ENCODE measurements around the gene MIOX.
A peak's percentile ranks its signal among the peaks of the same experiment; 100 is the strongest.
"Not testable (repeated sequence)": the region's sequence is repeated elsewhere in the genome, so short reads cannot be mapped to it uniquely, and the experiment has no call there.

The MIOX gene

DNA sequence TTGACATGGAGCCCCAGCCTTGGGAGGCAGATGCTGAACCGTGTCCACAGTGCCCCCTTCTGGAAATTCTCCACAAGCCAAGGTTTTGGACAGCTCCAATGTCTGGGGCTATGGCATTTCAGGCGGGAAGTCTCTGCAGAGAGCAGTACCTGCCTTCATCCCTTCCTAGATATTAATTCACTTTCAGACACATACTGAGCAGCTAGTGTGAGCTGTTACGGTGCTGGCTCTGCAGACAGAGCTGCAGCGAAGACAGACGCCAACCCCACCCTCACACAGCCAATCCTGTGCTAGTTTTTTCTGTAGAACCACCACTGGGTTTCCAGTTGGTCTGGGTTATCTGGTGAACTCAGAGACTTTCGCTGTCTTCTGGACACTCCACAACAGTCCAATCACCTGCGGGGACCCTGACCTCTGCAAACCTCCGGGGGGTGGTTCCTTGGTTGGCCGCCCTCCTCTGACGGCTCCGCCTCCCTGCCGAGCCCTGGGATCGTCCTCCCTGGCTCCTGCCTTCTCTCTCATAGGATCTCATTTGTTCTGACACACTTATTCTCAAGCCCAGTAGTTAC is 11.7 kb downstream of the MIOX start:
- peak; percentile 80 for DNase-seq

DNA sequence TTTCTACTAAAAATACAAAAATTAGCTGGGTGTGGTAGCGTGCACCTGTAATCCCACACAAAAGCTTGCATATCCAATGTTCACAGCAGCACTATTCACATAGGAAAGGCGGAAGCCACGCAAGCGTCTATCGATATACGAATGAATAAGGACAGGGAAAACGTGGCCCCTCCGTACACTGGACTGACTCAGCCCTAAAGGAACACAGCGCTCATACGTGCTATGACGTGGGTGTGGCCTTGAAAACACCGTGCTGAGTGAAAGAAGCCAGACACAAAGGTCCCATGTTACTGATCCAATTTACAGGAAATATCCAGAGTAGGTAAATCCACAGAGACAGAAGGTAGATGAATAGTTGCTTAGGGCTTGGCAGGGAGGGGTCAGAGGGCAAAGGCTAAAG is 13.8 kb downstream of the MIOX start:
- DNase-seq = no peak

DNA sequence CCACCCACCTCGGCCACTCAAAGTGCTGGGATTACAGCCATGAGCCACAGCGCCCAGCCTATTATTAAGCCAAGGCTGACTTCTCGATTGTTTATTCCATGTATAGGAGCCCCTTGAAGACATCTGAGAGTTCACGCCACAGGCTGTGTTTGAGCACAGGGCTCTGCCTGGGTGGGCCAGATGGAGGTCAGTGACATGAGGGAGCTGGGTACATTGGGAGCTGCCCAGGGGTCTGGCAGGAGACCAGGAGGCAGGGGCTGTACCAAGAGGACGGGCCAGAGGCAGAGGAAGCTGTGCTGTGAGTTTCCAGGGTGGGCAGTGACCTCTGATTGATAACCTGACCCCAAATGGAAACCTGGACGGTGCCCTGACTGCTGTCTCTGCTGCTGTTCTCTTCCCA is 15.4 kb downstream of the MIOX start:
- DNase-seq = no peak

DNA sequence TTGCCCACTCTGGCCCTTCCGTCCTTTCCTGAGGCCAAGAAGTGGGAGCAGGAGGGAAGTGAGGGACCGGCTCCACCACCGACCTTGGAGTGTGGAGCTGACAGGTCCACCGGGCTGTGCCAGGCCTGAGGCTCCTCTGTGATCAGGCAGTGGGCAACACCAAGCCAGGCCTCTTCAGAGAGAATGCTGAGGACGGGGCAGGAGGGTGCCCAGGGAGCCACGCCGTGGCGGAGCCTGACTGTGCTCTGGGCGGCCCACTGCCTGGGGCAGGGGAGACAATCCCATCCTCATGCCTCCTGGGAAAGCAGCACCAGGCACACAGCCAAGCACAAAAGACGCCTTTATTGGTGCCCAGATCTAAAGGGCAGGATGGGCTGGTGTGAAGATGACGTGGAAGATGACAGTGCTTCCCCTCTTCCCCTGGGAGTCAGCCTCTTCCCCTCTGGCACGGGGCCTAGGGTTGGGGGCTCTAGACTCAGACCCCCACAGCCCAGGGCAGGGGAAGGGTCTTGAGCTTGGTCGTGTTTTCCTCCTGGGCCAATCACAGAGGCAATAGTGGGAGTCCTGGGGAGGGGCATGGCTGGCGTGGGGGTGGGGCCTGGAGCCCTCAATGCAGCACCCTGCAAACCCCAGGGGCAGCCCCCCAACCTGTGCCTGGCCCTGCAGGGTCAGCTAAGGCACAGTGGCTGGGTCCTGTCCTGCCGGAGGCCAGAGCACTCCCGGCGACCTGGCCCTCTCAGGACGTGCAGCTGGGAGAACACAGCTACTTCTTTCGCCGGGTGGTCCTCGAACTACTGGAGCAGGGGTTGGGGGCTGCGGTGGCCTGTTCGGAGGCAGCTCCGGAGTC is 16.2 kb downstream of the MIOX start:
- DNase-seq = no peak

DNA sequence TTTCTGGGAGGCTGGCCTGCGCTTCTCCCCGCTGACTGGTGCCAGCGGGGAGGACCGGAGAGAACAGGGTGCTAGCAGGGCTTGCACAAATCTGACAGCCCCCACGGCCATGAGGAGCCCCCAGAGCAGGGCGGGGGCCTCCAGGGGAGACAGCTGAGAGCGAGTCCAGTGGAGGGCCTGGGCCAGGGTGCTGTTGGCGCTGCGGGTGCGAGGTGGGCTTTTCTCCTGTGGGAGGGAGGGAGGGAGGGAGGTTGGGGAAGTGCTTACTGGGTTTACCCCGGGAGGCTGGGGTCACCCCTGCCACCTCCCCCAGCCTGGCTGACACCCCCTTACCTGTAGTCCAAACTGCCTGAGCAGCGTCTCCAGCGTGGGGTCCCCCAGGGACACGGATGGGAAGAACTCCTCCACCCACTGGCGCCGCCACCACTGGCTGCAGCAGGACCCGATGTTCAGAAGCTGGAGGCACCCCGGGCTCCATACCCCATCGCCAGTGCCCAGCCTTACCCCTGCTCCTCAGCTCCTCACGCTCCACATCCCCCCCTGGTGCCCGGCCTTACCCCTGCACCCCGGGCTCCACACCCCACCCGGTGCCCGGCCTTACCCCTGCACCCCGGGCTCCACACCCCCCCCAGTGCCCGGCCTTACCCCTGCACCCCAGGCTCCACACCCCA is 17.0 kb downstream of the MIOX start:
- DNase-seq = no peak

DNA sequence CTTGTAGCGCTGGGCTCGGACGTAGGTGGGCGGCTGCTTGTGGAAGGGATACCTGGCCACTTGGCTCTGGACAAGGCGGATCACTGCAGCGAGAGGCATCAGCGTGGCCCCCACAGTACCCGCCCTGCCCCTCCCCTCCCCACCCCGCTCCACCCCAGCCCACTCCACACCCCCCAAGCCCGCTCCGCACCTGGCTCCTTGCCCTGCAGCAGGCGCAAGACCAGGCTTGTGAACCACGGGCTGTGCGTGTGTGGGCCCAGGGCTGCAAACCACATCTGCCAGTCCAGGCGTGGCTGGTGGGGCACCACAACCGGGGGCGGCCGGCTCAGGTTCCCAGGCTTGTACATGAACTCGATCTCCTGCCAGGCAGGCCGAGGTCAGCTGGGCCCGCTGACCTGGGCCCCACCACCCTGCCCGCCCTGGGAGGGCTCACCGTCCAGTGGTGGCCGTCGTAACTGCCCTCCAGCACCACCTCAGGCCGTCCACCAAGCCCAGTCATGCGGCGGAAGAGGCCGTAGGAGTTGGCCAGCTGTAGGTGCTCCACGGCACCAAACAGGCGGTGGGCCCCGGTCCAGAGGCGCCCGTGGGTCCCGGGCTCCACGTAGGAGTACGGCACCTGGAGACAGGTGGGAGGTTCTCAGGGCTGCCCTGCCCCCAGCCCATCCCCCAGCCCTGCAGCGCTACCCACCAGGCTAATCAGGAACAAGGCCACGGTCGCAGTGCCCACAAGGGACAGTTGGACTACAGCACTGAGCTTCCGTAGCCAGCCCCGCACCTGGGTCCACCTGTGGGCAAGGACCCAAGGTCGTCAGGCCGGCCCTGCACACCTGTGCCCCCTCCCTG is 17.9 kb downstream of the MIOX start:
- no peak for DNase-seq

DNA sequence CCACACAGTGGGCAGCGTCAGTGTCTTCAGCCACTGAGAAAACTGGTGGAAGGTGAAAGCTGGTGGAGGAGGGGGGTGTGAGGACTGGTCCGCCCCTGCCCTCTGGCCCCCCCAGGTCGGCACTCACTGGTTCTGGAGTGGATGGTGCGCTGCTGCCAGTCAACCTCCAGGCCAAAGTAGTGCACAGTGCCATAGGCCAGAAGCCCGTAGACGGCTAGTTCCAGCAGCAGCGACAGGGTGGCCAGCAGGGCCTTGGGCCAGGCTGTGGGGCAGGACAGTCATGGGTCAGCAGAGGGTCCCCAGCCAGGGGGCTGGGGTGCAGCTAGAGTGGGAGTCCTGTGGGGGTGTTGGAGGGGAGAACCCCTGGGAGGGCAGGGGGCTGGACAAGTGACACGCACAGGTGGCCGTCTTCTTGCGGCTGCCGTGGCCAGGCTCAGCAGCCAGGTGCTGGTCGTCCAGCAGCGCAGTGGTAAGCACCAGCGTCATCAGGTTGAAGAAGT is 18.7 kb downstream of the MIOX start:
- no peak for DNase-seq

DNA sequence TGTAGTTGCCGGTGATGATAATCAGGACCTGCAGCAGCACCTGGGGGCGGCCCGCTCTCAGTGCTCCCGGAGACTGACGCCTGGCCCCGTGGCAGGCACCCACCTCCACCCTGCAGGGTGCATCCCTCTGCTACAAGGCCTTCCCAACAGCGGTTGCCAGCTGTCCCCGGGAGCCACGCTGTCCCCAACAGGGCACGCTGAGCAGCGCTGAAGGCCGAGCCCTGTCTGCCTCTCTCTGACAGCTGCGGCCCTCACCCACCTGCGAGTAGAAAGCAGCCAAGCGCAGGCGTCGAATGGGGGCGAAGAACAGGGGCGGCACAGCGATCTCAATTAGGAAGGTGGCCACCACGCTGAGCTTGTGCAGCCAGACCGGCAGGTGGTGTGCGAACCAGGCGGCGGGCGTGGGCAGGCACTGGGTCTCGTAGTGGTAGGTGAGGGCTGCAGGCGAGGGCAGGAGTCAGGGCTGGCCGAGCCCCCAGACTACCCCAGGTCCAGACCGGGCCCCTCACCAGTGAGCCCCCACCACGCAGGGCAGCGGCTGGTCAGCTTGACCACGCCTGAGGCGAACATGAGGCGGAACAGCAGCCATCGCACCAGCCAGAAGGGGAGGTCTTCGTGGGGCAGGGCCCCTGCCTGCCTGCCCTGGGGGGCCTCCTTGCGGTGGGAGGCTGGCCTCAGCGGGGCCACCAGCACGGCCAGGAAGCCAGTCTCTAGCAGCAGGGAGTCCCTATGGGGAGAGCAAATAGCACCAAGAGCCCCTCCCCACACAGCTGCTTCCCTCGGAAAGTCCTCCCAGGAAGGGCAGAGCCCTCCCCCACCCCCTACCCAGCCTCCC is 19.3 kb downstream of the MIOX start:
- no peak for DNase-seq

DNA sequence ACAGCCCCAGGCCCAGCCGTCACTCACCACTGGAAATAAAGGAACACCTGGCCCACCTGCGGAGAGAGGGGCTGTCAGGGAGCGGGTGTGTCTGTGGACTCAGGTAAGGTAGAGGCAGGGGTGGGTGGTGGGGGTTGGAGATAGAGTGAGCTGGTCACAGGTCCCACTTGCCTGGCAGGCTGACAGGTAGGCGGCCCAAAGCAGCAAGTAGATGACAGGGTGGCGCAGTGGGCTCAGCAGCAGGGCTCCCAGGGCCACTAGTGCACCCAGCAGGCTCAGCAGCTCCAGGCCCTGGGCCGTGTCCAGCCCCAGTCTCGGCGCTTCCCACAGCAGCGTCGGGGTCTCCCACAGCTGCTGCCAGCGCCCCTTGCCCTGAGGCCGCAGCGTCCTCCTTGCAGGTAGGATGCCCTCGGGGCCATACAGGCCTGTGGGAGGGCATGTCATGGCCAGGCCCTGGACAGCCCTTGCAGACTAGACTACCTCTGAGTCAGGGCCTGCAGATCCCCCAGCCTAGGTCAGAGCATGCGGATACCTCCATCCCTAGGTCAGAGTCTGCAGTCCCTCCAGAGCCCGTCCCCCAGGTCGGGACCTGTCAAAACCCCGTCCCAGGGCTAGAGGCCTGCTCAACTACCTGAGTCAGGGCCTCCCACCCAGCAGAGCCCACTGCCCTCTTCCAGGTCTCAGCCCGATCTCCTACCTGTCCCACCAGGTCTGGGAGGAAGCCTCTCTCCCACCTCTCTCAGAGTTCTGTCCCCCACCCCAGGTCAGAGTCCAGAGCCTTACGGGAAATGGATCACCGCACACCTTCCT is 20.2 kb downstream of the MIOX start:
- no peak for DNase-seq

DNA sequence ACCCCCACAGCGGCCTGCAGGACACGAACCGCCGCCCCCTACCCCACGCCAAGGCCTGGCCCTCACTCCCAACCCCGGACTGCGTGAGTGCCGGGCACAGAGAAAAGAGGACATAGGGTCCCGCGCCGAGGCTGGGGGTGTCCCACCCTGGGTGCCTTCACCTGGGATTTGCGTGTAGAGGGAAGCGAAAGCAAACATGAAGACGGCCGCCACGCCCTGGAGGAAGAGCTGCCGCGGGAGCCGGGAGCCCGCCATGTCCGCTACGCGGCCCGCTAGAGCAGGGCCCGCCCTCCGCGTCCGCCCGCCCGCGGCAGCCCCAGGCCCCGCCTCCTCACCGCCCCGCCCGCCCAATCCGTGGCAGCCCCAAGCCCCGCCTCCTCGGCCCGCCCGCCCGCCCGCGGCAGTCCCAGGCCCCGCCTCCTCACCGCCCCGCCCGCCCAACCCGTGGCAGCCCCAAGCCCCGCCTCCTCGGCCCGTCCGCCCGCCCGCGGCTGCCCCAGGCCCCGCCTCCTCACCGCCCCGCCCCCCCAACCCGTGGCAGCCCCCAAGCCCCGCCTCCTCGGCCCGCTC is 20.8 kb downstream of the MIOX start, which contains the start of gene LMF2:
TSS of gene LMF2 (minus strand) at position 282 of the 570 bp plus-strand sequence. CDS start at position 255, 27 bp downstream.
- DNase-seq = peak; percentile 99

DNA sequence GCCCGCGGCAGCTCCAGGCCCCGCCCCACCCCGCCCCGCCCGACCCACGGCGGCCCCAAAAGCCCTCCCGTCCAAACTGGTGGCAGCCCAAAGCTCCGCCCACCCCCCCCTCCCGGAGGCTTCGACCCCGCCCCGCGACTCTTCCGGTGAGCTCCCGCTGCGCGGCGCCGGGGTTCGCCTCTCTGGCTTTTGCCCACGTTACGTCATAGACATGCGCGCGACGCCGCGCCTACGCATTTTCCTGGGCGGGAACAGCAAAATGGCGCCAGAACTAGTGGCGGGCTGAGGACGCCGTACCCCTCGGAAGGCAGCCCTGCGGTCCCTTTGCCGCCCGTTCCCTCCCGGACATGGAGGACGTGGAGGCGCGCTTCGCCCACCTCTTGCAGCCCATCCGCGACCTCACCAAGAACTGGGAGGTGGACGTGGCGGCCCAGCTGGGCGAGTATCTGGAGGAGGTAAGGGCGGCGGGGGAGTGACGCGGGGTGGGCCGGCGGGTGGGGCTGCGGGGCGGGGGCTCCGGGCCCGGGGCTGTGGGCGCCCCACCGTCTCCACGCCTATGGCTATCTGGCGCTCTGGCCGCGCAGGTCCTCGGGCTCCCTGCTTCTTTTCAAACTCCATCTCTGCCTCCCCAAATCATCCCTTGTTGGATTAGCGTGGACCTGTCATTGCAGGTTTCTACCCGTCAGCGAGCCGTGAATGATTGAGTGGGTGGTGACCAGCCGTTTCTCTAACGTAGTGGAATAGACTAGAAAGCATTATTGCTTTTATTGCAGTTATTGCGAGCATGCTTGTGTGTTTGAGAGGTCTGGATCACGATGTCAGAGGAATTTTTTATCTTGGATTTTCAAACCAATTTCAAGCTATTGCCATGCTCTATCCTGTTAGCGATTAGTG is 21.6 kb downstream of the MIOX start, which contains the start of gene NCAPH2:
TSS of gene NCAPH2 (plus strand) at position 234 of the 894 bp plus-strand sequence. CDS start at position 348, 114 bp downstream.
- DNase-seq = peak; percentile 13

DNA sequence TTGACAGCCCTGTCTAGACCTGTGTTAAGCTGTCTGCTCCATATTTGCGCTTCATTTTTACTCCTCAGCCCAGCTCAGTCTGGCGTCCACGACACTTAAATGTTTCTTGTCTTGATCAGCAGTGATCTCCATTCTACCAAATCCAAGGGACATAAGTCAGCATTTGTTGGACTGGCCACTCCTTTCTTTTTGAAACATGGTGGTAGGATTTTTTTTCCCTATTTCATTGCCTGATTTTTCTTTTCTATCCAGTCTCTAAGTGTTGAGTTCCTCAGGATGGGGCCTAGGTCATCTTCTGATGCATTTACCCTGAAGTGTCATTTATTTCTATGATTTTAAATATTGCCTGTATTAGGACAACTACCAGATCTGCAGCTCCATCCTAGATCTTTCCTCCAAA is 22.2 kb downstream of the MIOX start:
- DNase-seq = no peak

DNA sequence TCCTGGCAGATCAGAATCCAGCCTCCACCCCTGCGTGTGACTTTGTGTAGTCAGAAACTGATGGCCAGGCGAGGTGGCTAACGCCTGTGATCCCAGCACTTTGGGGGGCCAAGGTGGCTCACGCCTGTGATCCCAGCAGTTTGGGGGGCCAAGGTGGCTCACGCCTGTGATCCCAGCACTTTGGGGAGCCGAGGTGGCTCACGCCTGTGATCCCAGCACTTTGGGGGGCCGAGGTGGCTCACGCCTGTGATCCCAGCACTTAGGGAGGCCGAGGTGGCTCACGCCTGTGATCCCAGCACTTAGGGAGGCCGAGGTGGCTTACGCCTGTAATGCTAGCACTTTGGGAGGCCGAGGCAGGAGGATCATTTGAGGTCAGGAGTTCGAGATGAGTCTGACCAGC is 26.5 kb downstream of the MIOX start:
- no peak for DNase-seq

DNA sequence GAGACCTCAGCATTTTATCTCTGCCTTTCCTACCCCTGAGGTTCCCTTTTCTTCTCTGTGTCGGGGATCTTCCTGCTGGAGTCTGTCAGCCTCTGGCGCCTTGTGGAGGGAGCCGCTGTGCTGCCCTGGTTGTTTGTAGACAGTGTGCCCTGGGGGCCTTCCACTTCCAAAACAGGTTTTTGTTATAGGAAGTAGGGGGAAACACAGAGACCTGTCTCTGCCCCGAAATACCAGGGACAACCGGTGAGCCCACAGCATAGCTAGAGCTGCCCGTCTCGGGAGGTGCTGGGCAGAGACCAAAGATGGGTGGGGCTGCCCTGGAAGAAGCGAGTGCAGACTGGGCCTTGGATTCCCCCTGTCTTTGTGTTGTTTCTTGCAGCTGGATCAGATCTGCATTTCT is 29.4 kb downstream of the MIOX start:
- DNase-seq = no peak

DNA sequence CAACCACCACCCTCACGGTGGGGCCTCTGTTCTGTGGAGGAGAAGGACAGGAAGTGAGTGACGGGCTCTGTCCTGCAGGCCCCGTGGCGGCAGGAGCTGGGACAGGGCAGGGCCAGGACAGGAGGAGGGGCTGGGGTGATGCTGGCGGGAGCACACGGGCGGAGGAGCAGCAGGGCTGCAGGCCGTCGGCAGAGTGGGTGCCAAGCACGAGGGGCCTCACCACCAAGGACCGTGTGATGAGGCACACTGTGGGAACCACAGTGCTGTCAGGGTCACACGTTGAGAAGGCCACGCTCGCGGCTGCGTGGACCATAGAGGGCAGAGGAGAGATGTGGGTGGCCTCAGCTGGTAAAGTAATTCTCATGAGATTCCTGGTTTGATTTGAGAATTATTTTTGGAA is 30.2 kb downstream of the MIOX start:
- no peak for DNase-seq

DNA sequence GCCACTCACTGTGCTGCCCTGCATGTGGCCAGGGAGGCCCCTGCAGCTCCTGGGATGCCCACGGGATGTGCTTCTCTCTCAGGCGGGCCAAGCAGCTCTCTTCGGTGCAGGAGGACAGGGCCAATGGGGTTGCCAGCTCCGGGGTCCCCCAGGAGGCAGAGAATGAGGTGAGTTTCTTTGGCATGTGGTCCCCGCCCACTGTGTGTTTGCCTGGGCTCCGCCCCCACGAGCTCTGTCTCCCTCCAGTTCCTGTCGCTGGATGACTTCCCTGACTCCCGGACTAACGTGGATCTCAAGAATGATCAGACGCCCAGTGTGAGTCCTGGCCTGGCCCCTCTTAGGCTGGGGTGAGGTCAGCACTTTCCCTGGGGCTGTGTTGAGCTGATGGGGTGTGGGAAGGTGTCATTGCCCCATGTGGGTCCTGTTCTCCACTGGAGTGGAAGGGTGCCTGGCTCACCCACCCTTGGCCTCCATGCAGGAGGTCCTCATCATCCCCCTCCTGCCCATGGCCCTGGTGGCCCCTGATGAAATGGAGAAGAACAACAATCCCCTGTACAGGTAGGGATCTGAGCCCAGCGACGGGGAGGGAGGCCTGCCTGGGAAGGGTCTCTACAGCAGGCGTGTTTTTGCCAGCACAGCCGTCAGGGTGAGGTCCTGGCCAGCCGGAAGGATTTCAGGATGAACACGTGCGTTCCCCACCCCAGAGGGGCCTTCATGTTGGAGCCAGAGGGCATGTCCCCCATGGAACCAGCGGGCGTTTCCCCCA is 31.0 kb downstream of the MIOX start:
- no peak for DNase-seq

DNA sequence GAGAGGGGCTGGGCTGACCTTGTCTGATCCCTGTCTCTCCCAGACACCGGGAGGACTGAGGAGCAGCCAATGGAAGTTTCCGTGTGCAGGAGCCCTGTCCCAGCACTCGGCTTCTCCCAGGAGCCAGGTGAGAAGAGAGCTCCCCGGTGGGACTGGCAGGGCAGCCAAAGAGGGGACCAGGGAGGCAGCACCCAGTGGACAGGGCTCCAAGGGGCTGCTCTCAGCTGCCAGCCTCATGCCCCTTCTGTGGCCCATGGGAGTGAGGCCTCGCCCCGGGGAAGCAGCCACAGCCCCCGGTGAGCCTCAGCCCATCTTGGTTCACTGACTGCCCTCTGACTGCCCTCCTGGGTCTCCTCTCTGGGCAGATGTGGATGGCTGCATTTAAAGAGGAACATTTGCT is 31.9 kb downstream of the MIOX start:
- DNase-seq = no peak

DNA sequence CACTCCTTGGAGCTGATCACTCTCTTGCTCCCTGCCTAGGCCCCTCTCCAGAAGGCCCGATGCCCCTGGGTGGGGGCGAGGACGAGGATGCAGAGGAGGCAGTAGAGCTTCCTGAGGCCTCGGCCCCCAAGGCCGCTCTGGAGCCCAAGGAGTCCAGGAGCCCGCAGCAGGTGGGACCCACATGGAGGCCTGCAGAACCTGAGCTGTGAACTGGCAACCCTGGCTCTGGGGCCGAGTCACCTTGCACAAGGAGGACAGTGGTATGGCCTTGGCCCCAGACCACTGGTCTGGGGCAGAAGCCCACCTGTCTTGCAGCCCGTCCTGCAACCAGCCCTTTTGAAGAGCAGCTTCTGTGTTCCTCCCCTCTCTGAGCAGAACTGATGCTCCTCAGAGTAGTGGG is 32.5 kb downstream of the MIOX start:
- DNase-seq = no peak

DNA sequence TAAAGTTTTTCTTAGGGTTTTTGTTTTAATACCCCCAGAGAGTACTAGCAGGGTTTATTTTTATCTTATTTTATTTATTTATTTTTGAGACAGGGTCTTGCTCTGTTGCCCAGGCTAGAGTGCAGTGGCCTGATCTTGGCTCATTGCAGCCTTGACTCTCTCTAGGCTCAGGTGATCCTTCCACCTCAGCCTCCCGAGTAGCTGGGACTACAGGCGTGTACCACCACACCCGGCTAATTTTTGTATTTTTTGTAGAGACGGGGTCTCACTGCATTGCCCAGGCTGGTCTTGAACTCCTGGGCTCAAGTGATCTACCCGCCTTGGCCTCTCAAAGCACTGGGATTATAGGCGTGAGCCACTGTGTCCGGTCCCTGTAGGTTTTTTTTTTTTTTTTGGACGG is 33.5 kb downstream of the MIOX start:
- not testable (repeated sequence) for DNase-seq
